ENCODE measurements around the gene ENPP7.

DNA sequence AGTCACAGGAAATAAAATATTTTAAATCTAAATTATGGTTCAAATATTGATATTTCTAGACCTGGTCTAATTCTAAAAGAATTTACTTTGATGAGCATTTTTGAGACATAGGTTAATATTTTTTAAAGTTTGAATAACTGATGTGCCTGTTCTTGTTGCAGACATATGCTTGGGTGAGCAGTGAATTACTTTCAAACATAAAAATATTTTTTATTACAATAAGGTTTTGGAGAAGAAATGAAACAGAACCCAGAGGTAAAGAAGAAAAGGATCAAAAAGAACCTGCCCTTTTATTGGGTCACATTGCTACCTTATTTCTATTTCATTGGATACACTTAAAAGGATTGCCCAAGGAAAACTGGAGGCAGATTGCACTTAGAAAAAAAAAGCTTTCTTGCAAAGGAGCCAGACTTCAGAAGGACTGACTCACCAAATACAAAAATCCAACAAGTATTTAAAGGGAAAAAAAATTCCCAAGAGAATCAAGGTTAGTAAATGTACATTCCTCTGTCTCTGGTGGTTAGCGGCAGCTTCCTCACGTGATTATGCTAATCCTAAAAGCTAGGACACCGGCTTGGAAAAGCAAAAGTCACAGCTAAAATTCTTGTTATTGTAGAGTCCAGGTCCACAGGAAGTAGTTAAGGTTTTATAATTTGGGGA lies 18.5 kb downstream of the ENPP7 start:
- no peak for TF ChIP-seq POLR2A (IDR thresholded peaks at IDR 0.05)
- TF ChIP-seq, protein P1, sequence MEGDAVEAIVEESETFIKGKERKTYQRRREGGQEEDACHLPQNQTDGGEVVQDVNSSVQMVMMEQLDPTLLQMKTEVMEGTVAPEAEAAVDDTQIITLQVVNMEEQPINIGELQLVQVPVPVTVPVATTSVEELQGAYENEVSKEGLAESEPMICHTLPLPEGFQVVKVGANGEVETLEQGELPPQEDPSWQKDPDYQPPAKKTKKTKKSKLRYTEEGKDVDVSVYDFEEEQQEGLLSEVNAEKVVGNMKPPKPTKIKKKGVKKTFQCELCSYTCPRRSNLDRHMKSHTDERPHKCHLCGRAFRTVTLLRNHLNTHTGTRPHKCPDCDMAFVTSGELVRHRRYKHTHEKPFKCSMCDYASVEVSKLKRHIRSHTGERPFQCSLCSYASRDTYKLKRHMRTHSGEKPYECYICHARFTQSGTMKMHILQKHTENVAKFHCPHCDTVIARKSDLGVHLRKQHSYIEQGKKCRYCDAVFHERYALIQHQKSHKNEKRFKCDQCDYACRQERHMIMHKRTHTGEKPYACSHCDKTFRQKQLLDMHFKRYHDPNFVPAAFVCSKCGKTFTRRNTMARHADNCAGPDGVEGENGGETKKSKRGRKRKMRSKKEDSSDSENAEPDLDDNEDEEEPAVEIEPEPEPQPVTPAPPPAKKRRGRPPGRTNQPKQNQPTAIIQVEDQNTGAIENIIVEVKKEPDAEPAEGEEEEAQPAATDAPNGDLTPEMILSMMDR (IDR thresholded peaks at IDR 0.05) = no peak
